Fibroblast of villous mesenchyme (primary cell): ENCODE measurements around the gene CSH1. TPM values are rescaled to one million over a fixed set of nuclear protein-coding genes. Genes with fewer than 3 reads are reported as not detected.
"Not testable (repeated sequence)": the region's sequence is repeated elsewhere in the genome, so short reads cannot be mapped to it uniquely, and the experiment has no call there.

Experiments used
- DNase-seq: peaks from one replicate; pipeline ENCODE4 v3.0.0-alpha.2; 2010; ENCODE audit warnings: low read depth
- H3K4me3 ChIP-seq: 2 replicates; pipeline ENCODE4 v1.5.1; 2011; ENCODE audit warnings: low read depth, mild to moderate bottlenecking, low read length
- CTCF ChIP-seq: IDR thresholded peaks from 2 replicates; pipeline ENCODE4 v1.5.1; 2012; ENCODE audit warnings: low read depth, mild to moderate bottlenecking, low read length; ENCODE audit not compliant: insufficient read depth
- total RNA-seq: library from RNA; depleted of rRNA; stranded (reverse); fragments of >200 nt; gene quantifications from 2 replicates; pipeline ENCODE4 v1.2.3, GENCODE V29; 2012

Gene CSH1
- total RNA-seq, 1 donor = not detected

GRCh38 chr17:63918305-63918704, 21.9 kb upstream of the CSH1 start:
- no peak for DNase-seq
- no peak for TF ChIP-seq CTCF
- H3K4me3 ChIP-seq = no peak overlapping the region

- TF ChIP-seq CTCF = no peak
- no peak overlapping the region for H3K4me3 ChIP-seq
- no peak for DNase-seq
Measured at GRCh38 chr17:63917646-63918045, 21.3 kb upstream of the CSH1 start.

GRCh38 chr17:63917206-63917605, 20.8 kb upstream of the CSH1 start:
- H3K4me3 ChIP-seq, DNase-seq: not testable (repeated sequence)

GRCh38 chr17:63916566-63917185, 20.3 kb upstream of the CSH1 start:
- no peak overlapping the region for H3K4me3 ChIP-seq
- no peak for DNase-seq
- TF ChIP-seq CTCF = no peak

GRCh38 chr17:63915753-63916152, 19.4 kb upstream of the CSH1 start:
- H3K4me3 ChIP-seq, DNase-seq: not testable (repeated sequence)

- TF ChIP-seq CTCF = no peak
- no peak for DNase-seq
- no peak overlapping the region for H3K4me3 ChIP-seq
Measured at GRCh38 chr17:63914471-63914870, 18.1 kb upstream of the CSH1 start.

GRCh38 chr17:63911657-63912100, 15.3 kb upstream of the CSH1 start:
- TF ChIP-seq CTCF = peak; percentile 64
- no peak overlapping the region for H3K4me3 ChIP-seq
- DNase-seq = no peak

GRCh38 chr17:63911041-63911635, 14.8 kb upstream of the CSH1 start, which contains the start of gene CSHL1:
CSHL1 (minus strand) TSS chr17:63911258; CDS start chr17:63911196, 62 bp downstream.
- H3K4me3 ChIP-seq = no peak within 1 kb of the TSS
- no peak for DNase-seq
- no peak for TF ChIP-seq CTCF
